ACC112 (cell line): ENCODE data around the gene KCNJ18.
"Not testable (repeated sequence)": the region's sequence is repeated elsewhere in the genome, so short reads cannot be mapped to it uniquely, and the experiment has no call there.

ENCODE experiments used
- H2AFZ ChIP-seq: fragments of 200-600 bp; sonication (generic); one replicate; pipeline ENCODE4 v1.6.0; 2017; ENCODE audit warnings: antibody characterized with exemption, low read length; ENCODE audit not compliant: unreplicated experiment
- H3K27ac ChIP-seq: fragments of 200-600 bp; sonication (generic); 2 replicates; pipeline ENCODE4 v1.5.1; 2014; ENCODE audit warnings: low read depth, mild to moderate bottlenecking, antibody characterized with exemption, low read length, moderate library complexity
- H3K27me3 ChIP-seq: fragments of 200-600 bp; sonication (generic); 2 replicates; pipeline ENCODE4 v1.6.1; 2014; ENCODE audit warnings: mild to moderate bottlenecking, antibody characterized with exemption, low read length, moderate library complexity, mixed read lengths; ENCODE audit not compliant: insufficient read depth
- H3K36me3 ChIP-seq: fragments of 200-600 bp; sonication (generic); 2 replicates; pipeline ENCODE4 v1.6.1; 2016; ENCODE audit warnings: mild to moderate bottlenecking, antibody characterized with exemption, low read length, moderate library complexity, mixed read lengths; ENCODE audit not compliant: insufficient read depth
- H3K4me1 ChIP-seq: fragments of 200-600 bp; sonication (generic); one replicate; pipeline ENCODE4 v1.6.1; 2016; ENCODE audit warnings: low read length, mixed read lengths; ENCODE audit not compliant: insufficient read depth, unreplicated experiment, control insufficient read depth
- H3K4me3 ChIP-seq: fragments of 200-600 bp; sonication (generic); 2 replicates; pipeline ENCODE4 v1.5.1; 2014; ENCODE audit warnings: mild to moderate bottlenecking, low read depth, low read length
- H3K79me2 ChIP-seq: fragments of 200-600 bp; sonication (generic); one replicate; pipeline ENCODE4 v1.6.0; 2016; ENCODE audit warnings: low read length; ENCODE audit not compliant: control insufficient read depth, unreplicated experiment, insufficient read depth

Gene KCNJ18

GRCh38 chr17:21691883-21692703 lies at the start of gene KCNJ18:
Gene KCNJ18, plus strand, starts transcription at chr17:21692523. Its CDS starts 10,264 bp downstream, at chr17:21702787.
- not testable (repeated sequence) for H3K4me3 ChIP-seq, H3K27ac ChIP-seq, H3K27me3 ChIP-seq, H3K36me3 ChIP-seq, H2AFZ ChIP-seq, H3K4me1 ChIP-seq, H3K79me2 ChIP-seq

- H3K4me3 ChIP-seq, H3K4me1 ChIP-seq, H3K27ac ChIP-seq, H3K27me3 ChIP-seq, H3K79me2 ChIP-seq, H2AFZ ChIP-seq, H3K36me3 ChIP-seq: not testable (repeated sequence)
These were observed 44.2 kb upstream of the KCNJ18 start for GRCh38 chr17:21648125-21648524.

DNA sequence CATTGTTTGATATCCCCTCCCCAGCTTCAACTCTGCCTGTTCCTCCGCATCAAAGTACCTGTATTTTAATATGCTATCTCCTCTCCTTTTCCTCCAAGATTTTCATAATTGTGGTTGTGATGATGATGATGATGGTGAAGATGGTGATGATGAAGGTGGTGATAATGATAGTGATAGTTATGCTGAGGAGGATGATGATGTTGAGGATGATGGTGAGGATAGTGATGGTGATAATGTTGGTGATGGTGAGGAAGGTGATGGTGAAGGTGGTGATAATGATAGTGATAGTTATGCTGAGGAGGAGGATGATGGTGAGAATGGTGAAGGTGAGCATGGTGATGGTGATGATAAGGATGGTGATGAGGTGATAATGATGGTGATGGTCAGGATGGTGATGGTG lies 42.3 kb upstream of the KCNJ18 start:
- H3K4me3 ChIP-seq, H3K27ac ChIP-seq, H3K27me3 ChIP-seq, H3K79me2 ChIP-seq, H3K36me3 ChIP-seq, H2AFZ ChIP-seq, H3K4me1 ChIP-seq: not testable (repeated sequence)

DNA sequence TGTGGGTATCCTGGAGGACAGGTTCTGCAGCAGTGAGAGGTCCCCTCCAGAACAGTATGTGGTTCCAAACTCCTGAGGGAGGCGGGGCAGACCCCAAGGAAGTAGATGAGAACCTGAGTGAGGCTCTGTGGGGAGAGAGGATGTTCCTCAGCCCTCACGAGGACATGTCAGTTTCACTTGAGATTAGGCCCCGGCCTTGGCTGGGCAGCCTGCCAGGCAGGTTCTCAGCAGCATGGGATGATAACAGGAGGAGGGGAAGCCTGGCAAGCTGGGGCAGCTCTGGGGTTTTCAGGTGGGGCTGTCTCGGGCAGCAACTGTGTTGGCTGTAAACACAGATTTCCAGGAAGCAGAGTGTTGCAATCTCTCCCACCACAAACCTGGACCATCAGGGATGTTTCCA lies 40.3 kb upstream of the KCNJ18 start:
- not testable (repeated sequence) for H3K36me3 ChIP-seq, H3K27ac ChIP-seq, H3K4me1 ChIP-seq, H3K27me3 ChIP-seq, H3K79me2 ChIP-seq, H3K4me3 ChIP-seq, H2AFZ ChIP-seq

- H3K36me3 ChIP-seq, H2AFZ ChIP-seq, H3K79me2 ChIP-seq, H3K27ac ChIP-seq, H3K27me3 ChIP-seq, H3K4me3 ChIP-seq, H3K4me1 ChIP-seq: not testable (repeated sequence)
These were observed 39.1 kb upstream of the KCNJ18 start for GRCh38 chr17:21653211-21653610.

- H3K27ac ChIP-seq, H3K36me3 ChIP-seq, H3K4me3 ChIP-seq, H2AFZ ChIP-seq, H3K27me3 ChIP-seq, H3K4me1 ChIP-seq, H3K79me2 ChIP-seq: not testable (repeated sequence)
These were observed 35.6 kb upstream of the KCNJ18 start for GRCh38 chr17:21656518-21657309.

GRCh38 chr17:21659635-21660034 lies 32.7 kb upstream of the KCNJ18 start:
- not testable (repeated sequence) for H3K4me3 ChIP-seq, H3K27ac ChIP-seq, H2AFZ ChIP-seq, H3K79me2 ChIP-seq, H3K36me3 ChIP-seq, H3K27me3 ChIP-seq, H3K4me1 ChIP-seq

- not testable (repeated sequence) for H3K27ac ChIP-seq, H3K36me3 ChIP-seq, H2AFZ ChIP-seq, H3K79me2 ChIP-seq, H3K4me3 ChIP-seq, H3K4me1 ChIP-seq, H3K27me3 ChIP-seq
These were observed 30.9 kb upstream of the KCNJ18 start for GRCh38 chr17:21661455-21661854.

- H3K79me2 ChIP-seq, H3K27ac ChIP-seq, H3K27me3 ChIP-seq, H3K4me1 ChIP-seq, H2AFZ ChIP-seq, H3K4me3 ChIP-seq, H3K36me3 ChIP-seq: not testable (repeated sequence)
These were observed 29.2 kb upstream of the KCNJ18 start for GRCh38 chr17:21663166-21663565.

DNA sequence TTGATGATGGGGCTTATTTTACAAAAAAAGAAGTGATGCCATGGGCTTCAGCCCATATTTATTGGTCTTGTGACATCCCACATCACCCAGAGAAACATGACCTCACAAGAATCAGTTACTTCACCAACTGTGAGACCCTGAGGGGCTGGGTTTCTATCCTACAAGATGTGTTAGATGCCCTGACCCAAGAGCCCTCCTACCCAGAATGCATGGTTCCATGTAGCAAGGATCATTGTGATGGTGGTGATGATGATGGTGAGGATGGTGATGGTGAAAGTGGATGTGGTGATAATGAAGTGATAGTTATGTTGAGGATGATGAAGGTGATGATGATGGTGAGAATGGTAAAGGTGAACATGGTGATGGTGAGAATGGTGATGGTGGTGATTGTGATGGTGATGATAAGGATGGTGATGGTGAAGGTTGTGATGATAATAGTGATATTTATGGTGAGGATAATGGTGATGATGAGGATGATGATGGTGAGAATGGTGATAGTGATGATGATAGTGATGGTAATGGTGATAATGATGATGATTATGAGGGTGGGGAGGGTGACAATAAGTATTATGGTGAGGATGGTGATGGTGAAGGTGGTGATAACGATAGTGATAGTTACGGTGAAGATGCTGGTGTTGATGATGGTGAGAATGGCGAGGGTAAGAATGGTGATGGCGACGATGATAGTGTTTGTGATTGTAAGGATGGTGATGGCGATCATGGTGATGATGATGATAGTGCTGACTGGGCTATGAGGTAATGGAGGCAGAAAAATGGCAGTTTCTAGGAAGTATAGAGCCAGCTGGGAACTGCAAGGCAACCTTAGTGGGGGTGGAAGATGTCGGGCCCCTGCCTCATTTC lies 28.5 kb upstream of the KCNJ18 start:
- H3K36me3 ChIP-seq, H3K27ac ChIP-seq, H2AFZ ChIP-seq, H3K27me3 ChIP-seq, H3K4me3 ChIP-seq, H3K4me1 ChIP-seq, H3K79me2 ChIP-seq: not testable (repeated sequence)
